GM12801 (cell line): ENCODE results near the gene PLA2G4D.

ENCODE experiments used
- TF ChIP-seq, protein P1 (sequence below): IDR thresholded peaks from one replicate; pipeline ENCODE4 v1.5.1; 2011; ENCODE audit warnings: control low read depth; ENCODE audit not compliant: insufficient read length; ENCODE audit errors: extremely low read depth

PLA2G4D gene

GRCh38 chr15:42138411-42138810 lies 44.0 kb upstream of the PLA2G4D start:
- TF ChIP-seq, protein P1, sequence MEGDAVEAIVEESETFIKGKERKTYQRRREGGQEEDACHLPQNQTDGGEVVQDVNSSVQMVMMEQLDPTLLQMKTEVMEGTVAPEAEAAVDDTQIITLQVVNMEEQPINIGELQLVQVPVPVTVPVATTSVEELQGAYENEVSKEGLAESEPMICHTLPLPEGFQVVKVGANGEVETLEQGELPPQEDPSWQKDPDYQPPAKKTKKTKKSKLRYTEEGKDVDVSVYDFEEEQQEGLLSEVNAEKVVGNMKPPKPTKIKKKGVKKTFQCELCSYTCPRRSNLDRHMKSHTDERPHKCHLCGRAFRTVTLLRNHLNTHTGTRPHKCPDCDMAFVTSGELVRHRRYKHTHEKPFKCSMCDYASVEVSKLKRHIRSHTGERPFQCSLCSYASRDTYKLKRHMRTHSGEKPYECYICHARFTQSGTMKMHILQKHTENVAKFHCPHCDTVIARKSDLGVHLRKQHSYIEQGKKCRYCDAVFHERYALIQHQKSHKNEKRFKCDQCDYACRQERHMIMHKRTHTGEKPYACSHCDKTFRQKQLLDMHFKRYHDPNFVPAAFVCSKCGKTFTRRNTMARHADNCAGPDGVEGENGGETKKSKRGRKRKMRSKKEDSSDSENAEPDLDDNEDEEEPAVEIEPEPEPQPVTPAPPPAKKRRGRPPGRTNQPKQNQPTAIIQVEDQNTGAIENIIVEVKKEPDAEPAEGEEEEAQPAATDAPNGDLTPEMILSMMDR = no peak

DNA sequence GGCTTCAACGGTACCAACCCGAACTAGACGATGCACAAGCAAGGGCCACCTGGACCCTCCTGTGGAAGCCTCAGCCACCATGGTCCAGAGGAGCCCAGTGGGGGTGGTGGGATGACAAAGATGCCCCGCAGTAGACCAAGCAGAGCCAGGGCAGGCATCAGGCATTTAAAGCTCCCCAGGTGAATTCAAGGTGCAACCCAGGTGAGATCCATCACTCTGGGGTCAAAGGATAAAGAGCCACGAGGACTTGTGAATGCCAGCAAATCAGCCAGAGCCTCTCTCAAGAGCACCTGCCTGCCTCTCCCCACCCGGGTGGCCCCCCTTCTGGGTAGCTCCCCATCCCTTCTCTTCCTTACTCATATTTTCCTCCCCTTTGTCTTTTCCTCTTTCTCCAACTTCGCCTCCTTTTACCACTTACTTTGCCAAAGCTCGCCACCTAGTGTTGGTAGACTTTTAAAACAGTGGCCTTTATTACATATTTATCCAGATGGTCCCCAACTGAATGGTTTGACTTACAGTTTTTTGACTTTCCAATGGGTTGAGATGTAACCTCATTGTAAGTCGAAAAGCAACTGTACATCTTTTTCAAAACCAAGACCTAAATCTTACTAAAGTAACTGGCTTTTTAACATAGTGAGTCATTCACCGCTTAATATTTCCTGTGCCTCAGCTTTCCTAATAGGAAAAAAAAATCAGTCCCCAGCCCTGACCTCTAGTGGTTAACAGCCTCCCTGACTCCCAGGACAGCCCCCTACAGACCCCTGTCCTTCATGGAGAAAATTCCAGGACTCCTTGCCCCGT lies 43.3 kb upstream of the PLA2G4D start:
- TF ChIP-seq, protein P1 = no peak

- TF ChIP-seq, protein P1 = no peak
These were observed 42.2 kb upstream of the PLA2G4D start for GRCh38 chr15:42136513-42136912.

DNA sequence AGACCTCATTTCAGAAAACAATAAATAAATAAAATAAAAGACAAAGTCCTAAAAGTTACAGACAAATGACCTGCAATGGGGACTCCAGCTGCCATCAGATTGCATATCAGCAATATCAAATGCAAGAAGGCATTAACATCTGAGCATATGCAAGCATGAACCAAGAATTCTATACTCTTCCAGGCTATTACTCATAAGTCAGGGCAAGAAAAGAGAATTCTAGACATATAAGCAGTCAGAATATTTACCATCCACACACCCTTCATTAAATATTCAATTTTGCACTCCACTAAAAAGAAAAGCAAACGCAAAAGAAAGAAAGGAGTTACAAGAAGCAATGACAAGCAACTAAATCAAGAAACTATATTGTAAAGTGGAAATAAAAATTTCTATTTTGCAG lies 41.0 kb upstream of the PLA2G4D start:
- TF ChIP-seq, protein P1 = no peak

GRCh38 chr15:42134617-42135245 lies 40.4 kb upstream of the PLA2G4D start:
- TF ChIP-seq, protein P1 = no peak

DNA sequence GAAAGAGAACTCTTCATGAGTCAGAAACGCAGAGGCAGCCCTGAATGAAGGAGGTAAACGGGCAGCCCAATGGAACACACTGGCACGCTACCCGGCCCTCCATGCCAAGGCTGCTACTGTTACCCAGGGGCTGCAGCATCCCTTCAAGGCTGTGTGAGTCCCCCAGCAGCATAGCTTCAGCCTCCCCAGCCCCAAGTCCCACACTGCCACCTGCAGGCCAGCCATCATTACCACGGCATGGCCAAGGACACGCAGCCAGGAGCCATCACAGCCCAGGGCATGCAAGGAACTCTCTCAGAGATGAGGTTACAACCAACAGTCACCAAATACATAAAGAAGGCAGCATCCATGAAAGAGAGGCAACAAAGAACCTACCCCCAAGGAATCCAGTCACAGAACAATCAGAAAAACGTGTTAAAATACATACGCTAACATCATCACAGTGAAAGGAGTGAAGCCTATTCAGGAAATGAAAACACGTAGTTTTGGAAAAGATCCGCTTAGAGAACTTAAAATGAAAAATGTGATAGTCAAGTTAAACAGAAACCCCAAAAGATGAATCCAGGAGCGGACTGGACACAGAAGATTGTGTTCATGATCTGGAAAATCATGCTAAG lies 39.6 kb upstream of the PLA2G4D start:
- TF ChIP-seq, protein P1 = no peak

DNA sequence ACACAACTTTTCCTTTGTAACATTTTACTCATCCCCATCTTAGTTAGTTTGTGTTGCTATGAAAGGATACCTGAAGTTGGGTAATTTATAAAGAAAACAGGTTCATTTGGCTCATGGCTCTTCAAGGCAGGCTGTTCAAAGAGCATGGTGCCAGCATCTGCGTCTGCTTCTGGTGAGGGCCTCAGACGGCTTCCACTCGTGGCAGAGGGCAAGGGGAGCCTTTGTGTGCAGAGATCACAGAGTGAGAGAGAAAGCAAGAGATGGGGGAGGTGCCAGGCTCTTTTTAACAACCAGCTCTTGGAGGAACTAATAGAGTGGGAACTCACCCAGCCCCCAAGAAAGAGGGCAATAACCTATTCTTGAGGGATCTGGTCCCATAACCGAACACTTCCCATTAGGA lies 39.0 kb upstream of the PLA2G4D start:
- TF ChIP-seq, protein P1 = no peak
